ENCODE measurements around the gene TENM4.

GRCh38 chr11:78773077-78773476 is 667.8 kb downstream of the TENM4 start:
- TF ChIP-seq IRF2 (CRISPR knock-in tag; IDR thresholded peaks at IDR 0.05; ENCODE audit: borderline replicate concordance, low read depth) (no peak), SMAD3 (CRISPR knock-in tag; IDR thresholded peaks at IDR 0.05; ENCODE audit: borderline replicate concordance) (no peak), MLX (CRISPR knock-in tag; IDR thresholded peaks at IDR 0.05) (no peak), CTCF (IDR thresholded peaks at IDR 0.05) (no peak)

Data from WTC11 (cell line).